SK-N-SH (cell line): ENCODE data around the gene TSHZ2. TPM values are rescaled to one million over a fixed set of nuclear protein-coding genes. Genes with fewer than 3 reads are reported as not detected.

ENCODE experiments used
- CTCF ChIA-PET: fragments of 300-600, 350-600 bp; formaldehyde crosslinking; extraction: SDS; loops from one replicate; lab custom pipeline; 2021; lab: Yijun Ruan, JAX
- POLR2A ChIA-PET: fragments of 350-600 bp; sonication (Branson Sonifier 250); formaldehyde crosslinking; extraction: SDS; loops from one replicate; lab custom pipeline; 2020; ENCODE audit warnings: antibody characterized with exemption, inconsistent platforms; lab: Yijun Ruan, JAX
- DNase-seq: peaks from one replicate; pipeline ENCODE4 v3.0.0; 2012
- H2AFZ ChIP-seq: fragments of 200-600 bp; sonication (generic); 2 replicates; pipeline ENCODE4 v1.8.1; 2016; ENCODE audit warnings: antibody characterized with exemption, mild to moderate bottlenecking, low read depth
- H3F3A ChIP-seq: fragments of 200-600 bp; sonication (generic); replicated peaks from 2 replicates; pipeline ENCODE3; 2016; ENCODE audit warnings: antibody characterized with exemption, mild to moderate bottlenecking; ENCODE audit not compliant: insufficient read depth
- H3K27ac ChIP-seq, 2 experiments: fragments of 200-500 bp in 1 of 2; fragments of 200-600 bp in 1 of 2; sonication (Bioruptor generic) in 1 of 2; sonication (generic), shearing (Covaris generic) in 1 of 2; 2 replicates each; pipeline versions ENCODE4 v1.5.1 to v1.6.1; 2014 to 2016; ENCODE audit warnings: low read depth in 2 of 2, inconsistent platforms in 1 of 2, low read length in 1 of 2, mild to moderate bottlenecking in 1 of 2, mixed read lengths in 1 of 2
- H3K27me3 ChIP-seq: fragments of 200-600 bp; sonication (generic), shearing (Covaris generic); 2 replicates; pipeline ENCODE4 v1.6.1; 2016; ENCODE audit warnings: mixed run types; ENCODE audit not compliant: insufficient read depth
- H3K36me3 ChIP-seq, 2 experiments: fragments of 200-500 bp in 1 of 2; fragments of 200-600 bp in 1 of 2; sonication (Bioruptor generic) in 1 of 2; sonication (generic) in 1 of 2; replicated peaks in 1 of 2; 2 replicates each; pipeline versions ENCODE3 to v1.5.1; 2014 to 2016; ENCODE audit warnings: low read length in 1 of 2, mild to moderate bottlenecking in 1 of 2; ENCODE audit not compliant: insufficient read depth in 2 of 2, control insufficient read depth in 1 of 2
- H3K4me1 ChIP-seq, 2 experiments: fragments of 200-500 bp in 1 of 2; fragments of 200-600 bp in 1 of 2; sonication (Bioruptor generic) in 1 of 2; sonication (generic), shearing (Covaris generic) in 1 of 2; 2 replicates each; pipeline versions ENCODE4 v1.5.1 to v1.6.1; 2014 to 2016; ENCODE audit warnings: low read depth in 1 of 2, low read length in 1 of 2, mixed run types in 1 of 2; ENCODE audit not compliant: insufficient read depth in 2 of 2, control insufficient read depth in 1 of 2
- H3K4me2 ChIP-seq: fragments of 200-600 bp; sonication (generic), shearing (Covaris generic); 2 replicates; pipeline ENCODE4 v1.6.1; 2017; ENCODE audit warnings: mixed run types
- H3K4me3 ChIP-seq, 2 experiments: fragments of 200-500 bp in 1 of 2; fragments of 200-600 bp in 1 of 2; sonication (Bioruptor generic) in 1 of 2; sonication (generic), shearing (Covaris generic) in 1 of 2; 2 replicates each; pipeline versions ENCODE4 v1.5.1 to v1.8.1; 2014 to 2016; ENCODE audit warnings: low read depth in 2 of 2, inconsistent platforms in 1 of 2, low read length in 1 of 2, mild to moderate bottlenecking in 1 of 2, mixed read lengths in 1 of 2, moderate library complexity in 1 of 2
- H3K79me2 ChIP-seq: fragments of 200-600 bp; sonication (generic); 2 replicates; pipeline ENCODE4 v1.8.1; 2017; ENCODE audit warnings: mild to moderate bottlenecking; ENCODE audit not compliant: insufficient read depth
- H3K9ac ChIP-seq: fragments of 200-600 bp; sonication (generic); 2 replicates; pipeline ENCODE4 v1.6.1; 2017; ENCODE audit warnings: mixed run types
- H3K9me2 ChIP-seq: fragments of 200-600 bp; sonication (generic); 2 replicates; pipeline ENCODE4 v1.6.1; 2017; ENCODE audit warnings: mixed run types
- H3K9me3 ChIP-seq: fragments of 200-600 bp; sonication (generic); 2 replicates; pipeline ENCODE4 v1.6.1; 2017; ENCODE audit warnings: mixed run types, mild to moderate bottlenecking, moderate library complexity
- H4K20me1 ChIP-seq: fragments of 200-600 bp; sonication (generic); 2 replicates; pipeline ENCODE4 v1.6.1; 2017; ENCODE audit warnings: mild to moderate bottlenecking, mixed run types; ENCODE audit not compliant: insufficient read depth
- CTCF ChIP-seq: fragments of 200-600 bp; sonication (generic); IDR thresholded peaks from 2 replicates; pipeline ENCODE4 v1.6.1; 2017; ENCODE audit warnings: antibody characterized with exemption, mild to moderate bottlenecking, moderate library complexity
- ELF1 ChIP-seq: IDR thresholded peaks from 2 replicates; pipeline ENCODE4 v1.4.0; 2012
- EP300 ChIP-seq, 2 experiments: IDR thresholded peaks; 2 replicates each; pipeline versions ENCODE4 v1.4.0 to v1.6.1; 2012; ENCODE audit warnings: borderline replicate concordance in 1 of 2, low read depth in 1 of 2, low read length in 1 of 2
- FOSL2 ChIP-seq: IDR thresholded peaks from 2 replicates; pipeline ENCODE4 v1.4.0; 2012; ENCODE audit warnings: low read depth, mild to moderate bottlenecking, moderate library complexity, borderline replicate concordance
- GATA2 ChIP-seq: sonication (generic); formaldehyde crosslinking; IDR thresholded peaks from 2 replicates; pipeline ENCODE4 v1.5.0; 2020; ENCODE audit warnings: mild to moderate bottlenecking, missing genetic modification reagents
- JUND ChIP-seq: IDR thresholded peaks from 2 replicates; pipeline ENCODE4 v1.4.0; 2012
- MAX ChIP-seq: IDR thresholded peaks from 2 replicates; pipeline ENCODE4 v1.4.0; 2012; ENCODE audit warnings: low read depth
- MEF2A ChIP-seq: IDR thresholded peaks from 2 replicates; pipeline ENCODE4 v1.4.0; 2012; ENCODE audit warnings: low read depth, borderline replicate concordance
- MXI1 ChIP-seq: IDR thresholded peaks from 2 replicates; pipeline ENCODE4 v1.6.1; 2012; ENCODE audit warnings: mild to moderate bottlenecking, low read depth, low read length, improper control_type of control experiment
- NRF1 ChIP-seq: IDR thresholded peaks from 2 replicates; pipeline ENCODE4 v1.6.1; 2012; ENCODE audit warnings: low read depth, mild to moderate bottlenecking, low read length
- POLR2AphosphoS5 ChIP-seq: IDR thresholded peaks from 2 replicates; pipeline ENCODE4 v1.6.1; 2012; ENCODE audit warnings: low read depth, low read length
- RAD21 ChIP-seq: IDR thresholded peaks from 2 replicates; pipeline ENCODE4 v1.6.1; 2012; ENCODE audit warnings: mild to moderate bottlenecking, low read length
- RCOR1 ChIP-seq: fragments of 150-350 bp; IDR thresholded peaks from 2 replicates; pipeline ENCODE4 v1.6.1; 2017; ENCODE audit warnings: antibody characterized with exemption, low read length
- REST ChIP-seq: IDR thresholded peaks from 2 replicates; pipeline ENCODE4 v1.6.1; 2012; ENCODE audit warnings: mild to moderate bottlenecking, low read depth, low read length, moderate library complexity
- SMC3 ChIP-seq: IDR thresholded peaks from 2 replicates; pipeline ENCODE4 v1.6.1; 2012; ENCODE audit warnings: low read depth, low read length, improper control_type of control experiment
- TAF1 ChIP-seq: IDR thresholded peaks from 2 replicates; pipeline ENCODE4 v1.6.1; 2012; ENCODE audit warnings: low read depth, mild to moderate bottlenecking, low read length, moderate library complexity, borderline replicate concordance
- TCF12 ChIP-seq: IDR thresholded peaks from 2 replicates; pipeline ENCODE4 v1.4.0; 2012
- USF1 ChIP-seq: IDR thresholded peaks from 2 replicates; pipeline ENCODE4 v1.4.0; 2012; ENCODE audit warnings: low read depth, borderline replicate concordance
- USF2 ChIP-seq: fragments of 150-350 bp; IDR thresholded peaks from 2 replicates; pipeline ENCODE4 v1.6.1; 2017; ENCODE audit warnings: antibody characterized with exemption, low read length, low read depth, borderline replicate concordance
- YY1 ChIP-seq: IDR thresholded peaks from 2 replicates; pipeline ENCODE4 v1.4.0; 2012; ENCODE audit warnings: low read depth, mild to moderate bottlenecking
- WGBS: methylation state at CpG from one replicate; pipeline ENCODE4 v1.1.6; 2017; ENCODE audit warnings: low lambda C conversion rate; 5-methylcytosine and 5-hydroxymethylcytosine counted together
- polyA plus RNA-seq, 3 experiments: library from polyadenylated mRNA; depleted of rRNA; stranded (reverse); fragments of >200 nt; gene quantifications; 2 replicates each; pipeline ENCODE4 v1.2.3, GENCODE V29; 2012

The TSHZ2 gene
- polyA plus RNA-seq, 1 of the 3 experiments (the other 2 are of a cell fraction) = 0.13 TPM

GRCh38 chr20:53438368-53438767 is 466.2 kb downstream of the TSHZ2 start:
- Histone ChIP-seq H2AFZ (no peak overlapping the region), H3K4me1 (no peaks in the 10 kb centered on the region), H3K9me2 (no peaks in the 10 kb centered on the region), H3K27ac (no peak overlapping the region), H3K27me3 (no peaks in the 10 kb centered on the region), H3K4me3 (no peak overlapping the region), H3K79me2 (no peaks in the 10 kb centered on the region), H3K9ac (no peak overlapping the region), H3F3A (no peaks in the 10 kb centered on the region), H3K4me2 (no peak overlapping the region), H3K9me3 (no peaks in the 10 kb centered on the region), H4K20me1 (no peaks in the 10 kb centered on the region), H3K36me3 (no peaks in the 10 kb centered on the region)
- WGBS = 19% methylated on average over 4 of the region's 4 CpGs
- POLR2A ChIA-PET = interaction anchor here (0.7 kb wide), 1 partner anchor 751 kb away, joined by 4 read pairs; no protein-coding TSS in a partner anchor
- no peak for DNase-seq
- CTCF ChIA-PET = no interaction called here
- no peak for TF ChIP-seq NRF1
- TF ChIP-seq MAX = no peak
- TF ChIP-seq YY1 = no peak
- TF ChIP-seq GATA2 (CRISPR knock-in tag) = no peak
- no peak for TF ChIP-seq RCOR1
- TF ChIP-seq SMC3 = no peak
- no peak for TF ChIP-seq MXI1
- TF ChIP-seq ELF1 = no peak
- no peak for TF ChIP-seq JUND
- no peak for TF ChIP-seq POLR2AphosphoS5
- no peak for TF ChIP-seq USF2

GRCh38 chr20:53439046-53439445 is 466.9 kb downstream of the TSHZ2 start:
- POLR2A ChIA-PET = no interaction called here
- H2AFZ ChIP-seq = no peak overlapping the region
- 28% methylated on average over 1 of the region's 1 CpG for WGBS

More at GRCh38 chr20:53439046-53439445, 466.9 kb downstream of the TSHZ2 start:
- Histone ChIP-seq H4K20me1 (no peaks in the 10 kb centered on the region), H3K9me3 (no peaks in the 10 kb centered on the region), H3K36me3 (no peaks in the 10 kb centered on the region), H3K4me2 (no peak overlapping the region), H3K4me3 (no peak overlapping the region), H3K27ac (no peak overlapping the region), H3K9me2 (no peaks in the 10 kb centered on the region), H3K27me3 (no peaks in the 10 kb centered on the region), H3K79me2 (no peaks in the 10 kb centered on the region), H3K9ac (no peak overlapping the region), H3K4me1 (no peaks in the 10 kb centered on the region), H3F3A (no peaks in the 10 kb centered on the region)
- TF ChIP-seq USF2 (no peak), CTCF (no peak), REST (no peak), FOSL2 (no peak), MEF2A (no peak), ELF1 (no peak), TCF12 (no peak), TAF1 (no peak), RCOR1 (no peak), USF1 (no peak), MAX (no peak), EP300 (IDR thresholded peaks at IDR 0.05; ENCODE audit: borderline replicate concordance in 1 of 2, low read depth in 1 of 2, low read length in 1 of 2) (no peak), RAD21 (no peak)
- no peak for DNase-seq
- CTCF ChIA-PET = no interaction called here
